Measurements from ENCODE around the gene S1PR4. TPM values are rescaled to one million over a fixed set of nuclear protein-coding genes. Genes with fewer than 3 reads are reported as not detected.

Gene S1PR4
- total RNA-seq, 1 experiment from 2014 or later, result 0.26 TPM

- H3K4me3 ChIP-seq (ENCODE audit: low read depth in 2 of 2, low read length in 2 of 2), result no peak overlapping the region
- BruUV-seq (replicated peaks), result no TSS peak
- H3K4me1 ChIP-seq (ENCODE audit: control insufficient read depth, insufficient read depth, low read length), result no peaks in the 10 kb centered on the region
- DNase-seq (ENCODE audit: low read depth, low spot score), result no peak
- intact Hi-C loops (cut with micrococcal nuclease; ENCODE audit: unreplicated experiment) (no loop called here), in situ Hi-C loops (cut with HindIII; ENCODE audit: low pct_unique_long_range_greater_than_20kb, low sequenced_read_pairs) (no loop called here)
- TF ChIP-seq POLR2AphosphoS5 (IDR thresholded peaks at IDR 0.05; ENCODE audit: low read depth, low read length), result no peak
- no peak for TF ChIP-seq TCF7L2 (IDR thresholded peaks at IDR 0.05; ENCODE audit: low read depth, low read length)
- TF ChIP-seq SIN3A (IDR thresholded peaks at IDR 0.05; ENCODE audit: borderline replicate concordance, insufficient read depth, low read depth, low read length), result no peak
- no peak for TF ChIP-seq CTCF (IDR thresholded peaks at IDR 0.05)
- no peak for TF ChIP-seq REST (IDR thresholded peaks at IDR 0.05; ENCODE audit: insufficient read depth in 1 of 2, low read depth in 2 of 2, low read length in 1 of 2)
- no peak for ATAC-seq
- H3K36me3 ChIP-seq (ENCODE audit: control insufficient read depth, insufficient read depth, low read length), result no peaks in the 10 kb centered on the region
- no peak overlapping the region for H3K27ac ChIP-seq (ENCODE audit: low read length)
- CTCF ChIA-PET, result no interaction called here
- H3K9me3 ChIP-seq (ENCODE audit: control insufficient read depth, insufficient read depth, low read depth, low read length), result no peaks in the 10 kb centered on the region
- no peaks in the 10 kb centered on the region for H3K27me3 ChIP-seq (ENCODE audit: control insufficient read depth, insufficient read depth, low read length)
- POLR2A ChIA-PET, result no interaction called here
Observed at GRCh38 chr19:3204646-3205275, 26.2 kb downstream of the S1PR4 start.

GRCh38 chr19:3206216-3206953, 27.8 kb downstream of the S1PR4 start:
- Histone ChIP-seq H3K4me1 (ENCODE audit: control insufficient read depth, insufficient read depth, low read length) (no peaks in the 10 kb centered on the region), H3K36me3 (ENCODE audit: control insufficient read depth, insufficient read depth, low read length) (no peaks in the 10 kb centered on the region), H3K27me3 (ENCODE audit: control insufficient read depth, insufficient read depth, low read length) (no peaks in the 10 kb centered on the region), H3K4me3 (ENCODE audit: low read depth in 2 of 2, low read length in 2 of 2) (no peak overlapping the region), H3K9me3 (ENCODE audit: control insufficient read depth, insufficient read depth, low read depth, low read length) (no peaks in the 10 kb centered on the region), H3K27ac (ENCODE audit: low read length) (no peak overlapping the region)
- ATAC-seq (no peak), DNase-seq (ENCODE audit: low read depth, low spot score) (no peak)
- in situ Hi-C loops (cut with HindIII; ENCODE audit: low pct_unique_long_range_greater_than_20kb, low sequenced_read_pairs), result no loop called here
- intact Hi-C loops (cut with micrococcal nuclease; ENCODE audit: unreplicated experiment), result no loop called here
- TF ChIP-seq TCF7L2 (IDR thresholded peaks at IDR 0.05; ENCODE audit: low read depth, low read length), result no peak
- ChIA-PET CTCF (interaction anchor here (0.7 kb wide), 1 partner anchor 69 kb away, joined by 3 read pairs; no protein-coding TSS in a partner anchor), POLR2A (interaction anchor here (0.6 kb wide), 1 partner anchor 118 kb away, joined by 16 read pairs; no protein-coding TSS in a partner anchor)
- no TSS peak for BruUV-seq (replicated peaks)
